HepG2 (cell line): ENCODE measurements around the gene LGALS3. TPM values are rescaled to one million over a fixed set of nuclear protein-coding genes. Genes with fewer than 3 reads are reported as not detected.
A peak's percentile ranks its signal among the peaks of the same experiment; 100 is the strongest.

Source experiments
- ATF7-NPFF ChIP-seq: sonication (generic); formaldehyde crosslinking; IDR thresholded peaks from 2 replicates; pipeline ENCODE4 v1.8.1; 2023; ENCODE audit warnings: mild to moderate bottlenecking, low read depth, missing genetic modification reagents, moderate library complexity
- CHCHD3 ChIP-seq: sonication (generic); formaldehyde crosslinking; IDR thresholded peaks from 2 replicates; pipeline ENCODE4 v1.8.0; 2022; ENCODE audit warnings: mild to moderate bottlenecking, missing genetic modification reagents, moderate library complexity
- CSRNP1 ChIP-seq: sonication (generic); formaldehyde crosslinking; IDR thresholded peaks from 2 replicates; pipeline ENCODE4 v1.8.1; 2023; ENCODE audit warnings: mild to moderate bottlenecking, missing genetic modification reagents
- FOXK1 ChIP-seq: sonication (generic); formaldehyde crosslinking; IDR thresholded peaks from 2 replicates; pipeline ENCODE4 v1.4.0; 2020; ENCODE audit warnings: low read depth, missing genetic modification reagents, borderline replicate concordance
- FOXM1 ChIP-seq: sonication (generic); formaldehyde crosslinking; IDR thresholded peaks from 2 replicates; pipeline ENCODE4 v1.5.0; 2020; ENCODE audit warnings: missing genetic modification reagents
- GFI1 ChIP-seq: sonication (generic); formaldehyde crosslinking; IDR thresholded peaks from 2 replicates; pipeline ENCODE4 v1.5.0; 2020; ENCODE audit warnings: missing genetic modification reagents, mild to moderate bottlenecking, borderline replicate concordance
- HDAC1 ChIP-seq: sonication (generic); formaldehyde crosslinking; IDR thresholded peaks from 2 replicates; pipeline ENCODE4 v1.5.1; 2020; ENCODE audit warnings: mild to moderate bottlenecking, missing genetic modification reagents
- KAT7 ChIP-seq: IDR thresholded peaks from 2 replicates; pipeline ENCODE4 v1.6.1; 2018; ENCODE audit warnings: borderline replicate concordance, missing compliant biosample characterization
- KMT2A ChIP-seq: sonication (generic); formaldehyde crosslinking; IDR thresholded peaks from 2 replicates; pipeline ENCODE4 v1.4.0; 2020; ENCODE audit warnings: missing genetic modification reagents
- LBX2 ChIP-seq: sonication (generic); formaldehyde crosslinking; IDR thresholded peaks from 2 replicates; pipeline ENCODE4 v1.5.0; 2020; ENCODE audit warnings: missing genetic modification reagents, mild to moderate bottlenecking, borderline replicate concordance
- MEF2D ChIP-seq: sonication (generic); formaldehyde crosslinking; IDR thresholded peaks from 2 replicates; pipeline ENCODE4 v1.5.1; 2020; ENCODE audit warnings: mild to moderate bottlenecking, missing genetic modification reagents
- MEIS1 ChIP-seq: sonication (generic); formaldehyde crosslinking; IDR thresholded peaks from 2 replicates; pipeline ENCODE4 v1.9.0; 2021; ENCODE audit warnings: mild to moderate bottlenecking, missing genetic modification reagents, moderate library complexity, borderline replicate concordance
- NFIC ChIP-seq: IDR thresholded peaks from 2 replicates; pipeline ENCODE4 v1.6.1; 2012; ENCODE audit warnings: mild to moderate bottlenecking, low read length, inconsistent platforms
- NFKB2 ChIP-seq: sonication (generic); formaldehyde crosslinking; IDR thresholded peaks from 2 replicates; pipeline ENCODE4 v1.4.0; 2020; ENCODE audit warnings: missing genetic modification reagents, borderline replicate concordance
- NRL ChIP-seq: sonication (generic); formaldehyde crosslinking; IDR thresholded peaks from 2 replicates; pipeline ENCODE4 v1.5.0; 2020; ENCODE audit warnings: missing genetic modification reagents, mild to moderate bottlenecking, moderate library complexity, borderline replicate concordance
- PITX1 ChIP-seq: sonication (generic); formaldehyde crosslinking; IDR thresholded peaks from 2 replicates; pipeline ENCODE4 v1.5.1; 2020; ENCODE audit warnings: mild to moderate bottlenecking, missing genetic modification reagents
- REPIN1 ChIP-seq: sonication (generic); formaldehyde crosslinking; IDR thresholded peaks from 2 replicates; pipeline ENCODE4 v1.8.0; 2022; ENCODE audit warnings: missing genetic modification reagents, low read depth, mild to moderate bottlenecking, borderline replicate concordance
- SAP130 ChIP-seq: IDR thresholded peaks from 2 replicates; pipeline ENCODE4 v1.6.1; 2016; ENCODE audit warnings: low read depth
- SP2 ChIP-seq: sonication (generic); formaldehyde crosslinking; IDR thresholded peaks from 2 replicates; pipeline ENCODE4 v1.5.1; 2020; ENCODE audit warnings: mild to moderate bottlenecking, missing genetic modification reagents
- SPEN ChIP-seq: sonication (generic); formaldehyde crosslinking; IDR thresholded peaks from 2 replicates; pipeline ENCODE4 v1.5.1; 2020; ENCODE audit warnings: low read depth, mild to moderate bottlenecking, missing genetic modification reagents
- SYNCRIP ChIP-seq: fragments of 200-400 bp; formaldehyde crosslinking; IDR thresholded peaks from 2 replicates; pipeline ENCODE4 v1.6.1; 2018; ENCODE audit warnings: mild to moderate bottlenecking, low read depth, low read length; ENCODE audit not compliant: insufficient read depth
- ZBTB7A ChIP-seq: sonication (generic); formaldehyde crosslinking; IDR thresholded peaks from 2 replicates; pipeline ENCODE4 v1.8.0; 2022; ENCODE audit warnings: mild to moderate bottlenecking, missing genetic modification reagents
- ZFP37 ChIP-seq: sonication (generic); formaldehyde crosslinking; IDR thresholded peaks from 2 replicates; pipeline ENCODE4 v1.4.0; 2020; ENCODE audit warnings: missing genetic modification reagents, borderline replicate concordance
- ZKSCAN8 ChIP-seq: IDR thresholded peaks from 2 replicates; pipeline ENCODE4 v1.6.1; 2016; ENCODE audit warnings: borderline replicate concordance, missing genetic modification reagents, missing compliant biosample characterization
- ZNF138 ChIP-seq: sonication (generic); formaldehyde crosslinking; IDR thresholded peaks from 2 replicates; pipeline ENCODE4 v1.5.0; 2020; ENCODE audit warnings: mild to moderate bottlenecking, low read depth, missing genetic modification reagents
- ZNF446 ChIP-seq: sonication (generic); formaldehyde crosslinking; IDR thresholded peaks from 2 replicates; pipeline ENCODE4 v1.5.0; 2020; ENCODE audit warnings: mild to moderate bottlenecking, missing genetic modification reagents
- ZNF558 ChIP-seq: sonication (generic); formaldehyde crosslinking; IDR thresholded peaks from 2 replicates; pipeline ENCODE4 v1.9.0; 2022; ENCODE audit warnings: mild to moderate bottlenecking, missing genetic modification reagents, borderline replicate concordance
- ZNF644 ChIP-seq: IDR thresholded peaks from 2 replicates; pipeline ENCODE4 v1.6.1; 2016; ENCODE audit warnings: low read depth
- ZNF660 ChIP-seq: sonication (generic); formaldehyde crosslinking; IDR thresholded peaks from 2 replicates; pipeline ENCODE4 v1.5.1; 2020; ENCODE audit warnings: mild to moderate bottlenecking, low read depth, missing genetic modification reagents, borderline replicate concordance
- ZNF780A ChIP-seq: sonication (generic); formaldehyde crosslinking; IDR thresholded peaks from 2 replicates; pipeline ENCODE4 v1.8.0; 2022; ENCODE audit warnings: mild to moderate bottlenecking, missing genetic modification reagents, moderate library complexity
- polyA plus RNA-seq, 8 experiments: library from polyadenylated mRNA; depleted of rRNA in 3 of 8; stranded (reverse) in 7 of 8; unstranded in 1 of 8; fragments of >200 nt; fragmentation: Illumina TruSeq in 4 of 8; extraction: Trizol in 4 of 8; gene quantifications; 2 replicates each; pipeline versions ENCODE4 v1.2.1 to v1.2.3, GENCODE V29; 2011 to 2016; ENCODE audit warnings: low read depth in 4 of 8, missing spikeins in 1 of 8, mixed read lengths in 1 of 8; ENCODE audit not compliant: insufficient read depth in 1 of 8
- total RNA-seq, 5 experiments: library from RNA; depleted of rRNA; stranded (reverse); fragments of >200 nt; fragmentation: Illumina TruSeq; extraction: Trizol; gene quantifications; 2 replicates each; pipeline ENCODE4 v1.2.3, GENCODE V29; 2016; ENCODE audit warnings: low read depth in 1 of 5

LGALS3 gene
- total and polyA plus RNA-seq, 2 of the 13 experiments (the other 11 are each of a cell fraction or from before 2014, with no cell fraction given): 5.0 to 97.4 TPM

GRCh38 chr14:55191203-55192053, 62.4 kb downstream of the LGALS3 start, which contains the start of gene DLGAP5 (continued):
- TF ChIP-seq KAT7 (CRISPR knock-in tag) (no peak), ZNF644 (no peak), ZKSCAN8 (no peak), HDAC1 (CRISPR knock-in tag) (peak; percentile 99), ZNF446 (no peak), ZNF558 (CRISPR knock-in tag) (no peak; the same call in 1 of the 2 replicates), MEIS1 (CRISPR knock-in tag) (0 out of 2 replicates have a peak, but pooled peaks have one; percentile 52), CSRNP1 (CRISPR knock-in tag) (peak; percentile 62; the same call in 1 of the 2 replicates), ZNF138 (CRISPR knock-in tag) (no peak), ZBTB7A (CRISPR knock-in tag) (no peak), REPIN1 (CRISPR knock-in tag) (peak; percentile 29; the same call in 1 of the 2 replicates), SP2 (CRISPR knock-in tag) (peak; percentile 96), CHCHD3 (no peak), ATF7-NPFF (CRISPR knock-in tag) (peak; percentile 54; the same call in 1 of the 2 replicates), MEF2D (CRISPR knock-in tag) (no peak), ZNF780A (CRISPR knock-in tag) (0 out of 2 replicates have a peak, but pooled peaks have one; percentile 74), ZNF660 (no peak), NRL (CRISPR knock-in tag) (0 out of 2 replicates have a peak, but pooled peaks have one; percentile 39), ZFP37 (CRISPR knock-in tag) (no peak), FOXK1 (CRISPR knock-in tag) (peak; percentile 81; the same call in 1 of the 2 replicates), KMT2A (peak; percentile 78; the same call in 1 of the 2 replicates), LBX2 (CRISPR knock-in tag) (no peak), PITX1 (CRISPR knock-in tag) (no peak), FOXM1 (CRISPR knock-in tag) (peak; percentile 78; the same call in 1 of the 2 replicates), GFI1 (CRISPR knock-in tag) (no peak), NFIC (0 out of 2 replicates have a peak, but pooled peaks have one; percentile 18), SAP130 (CRISPR knock-in tag) (peak; percentile 100), NFKB2 (peak; percentile 47; the same call in 1 of the 2 replicates), SPEN (CRISPR knock-in tag) (no peak; the same call in 1 of the 2 replicates), SYNCRIP (no peak)
